ENCODE measurements around the gene RAB39A. TPM values are rescaled to one million over a fixed set of nuclear protein-coding genes. Genes with fewer than 3 reads are reported as not detected.

RAB39A gene
- total RNA-seq, 1 experiment from 2014 or later: 17.2 TPM

GRCh38 chr11:108003623-108004022 lies 75.4 kb downstream of the RAB39A start:
- CTCF ChIA-PET: no interaction called here
- Histone ChIP-seq H3K4me3 (ENCODE audit: low read depth, low read length, poor library complexity, severe bottlenecking) (no peak overlapping the region), H3K4me1 (ENCODE audit: insufficient read depth, low read length, poor library complexity, severe bottlenecking) (no peaks in the 10 kb centered on the region), H3K27ac (ENCODE audit: low read depth, low read length, poor library complexity, severe bottlenecking) (no peak overlapping the region), H3K36me3 (ENCODE audit: insufficient read depth, low read length, poor library complexity, severe bottlenecking) (no peaks in the 10 kb centered on the region), H3K27me3 (replicated peaks; ENCODE audit: insufficient read depth, low read depth, low read length, poor library complexity) (no peaks in the 10 kb centered on the region), H3K9me3 (ENCODE audit: low read depth, low read length, poor library complexity, severe bottlenecking) (no peaks in the 10 kb centered on the region)
- POLR2A ChIA-PET (ENCODE audit: low non-redundant PET): no interaction called here
- BruUV-seq (replicated peaks): no TSS peak
- intact Hi-C loops (cut with micrococcal nuclease; ENCODE audit: unreplicated experiment): no loop called here
- DNase-seq (ENCODE audit: low spot score): no peak
- TF ChIP-seq EZH2 (IDR thresholded peaks at IDR 0.05; ENCODE audit: borderline replicate concordance, low read depth, low read length, poor library complexity, severe bottlenecking) (no peak), CTCF (conservative IDR thresholded peaks at IDR 0.05; ENCODE audit: low read depth, low read length) (no peak)

- POLR2A ChIA-PET (ENCODE audit: low non-redundant PET): no interaction called here
These were observed 79.6 kb downstream of the RAB39A start for GRCh38 chr11:108007819-108008218.

GRCh38 chr11:108008656-108009496 lies 80.6 kb downstream of the RAB39A start, which contains the start of gene CUL5:
CUL5 (plus strand) TSS chr11:108008898; CDS start chr11:108009349, 451 bp downstream.
- Histone ChIP-seq H3K27ac (ENCODE audit: low read depth, low read length, poor library complexity, severe bottlenecking) (peak within 1 kb of the TSS; percentile 99), H3K9me3 (ENCODE audit: low read depth, low read length, poor library complexity, severe bottlenecking) (no peaks in the 10 kb centered on the region), H3K4me3 (ENCODE audit: low read depth, low read length, poor library complexity, severe bottlenecking) (peak within 1 kb of the TSS; percentile 95), H3K4me1 (ENCODE audit: insufficient read depth, low read length, poor library complexity, severe bottlenecking) (peaks cover 4% of the 10 kb centered on the region), H3K27me3 (replicated peaks; ENCODE audit: insufficient read depth, low read depth, low read length, poor library complexity) (no peaks in the 10 kb centered on the region), H3K36me3 (ENCODE audit: insufficient read depth, low read length, poor library complexity, severe bottlenecking) (no peaks in the 10 kb centered on the region)
- intact Hi-C loops (cut with micrococcal nuclease; ENCODE audit: unreplicated experiment): loop anchor here (5.0 kb wide), 2 partner anchors 82 to 638 kb away; partner anchors contain the start of gene RAB39A
- POLR2A ChIA-PET (ENCODE audit: low non-redundant PET): interaction anchor here (0.6 kb wide), 2 partner anchors 37 to 62 kb away, joined by 4 to 6 read pairs; no protein-coding TSS in a partner anchor
- no TSS peak for BruUV-seq (replicated peaks)
- CTCF ChIA-PET: interaction anchor here (0.6 to 1.2 kb wide), 8 partner anchors 9 to 642 kb away, joined by 3 to 4 read pairs (median 3); no protein-coding TSS in a partner anchor
- TF ChIP-seq CTCF (conservative IDR thresholded peaks at IDR 0.05; ENCODE audit: low read depth, low read length) (peak; percentile 98), EZH2 (IDR thresholded peaks at IDR 0.05; ENCODE audit: borderline replicate concordance, low read depth, low read length, poor library complexity, severe bottlenecking) (no peak)
- DNase-seq (ENCODE audit: low spot score): peak; percentile 97

More at GRCh38 chr11:108007819-108008218, 79.6 kb downstream of the RAB39A start:
- no peak for DNase-seq (ENCODE audit: low spot score)
- BruUV-seq (replicated peaks): no TSS peak
- CTCF ChIA-PET: interaction anchor here (0.6 to 0.7 kb wide), 3 partner anchors 57 to 1789 kb away, joined by 3 to 8 read pairs (median 6); no protein-coding TSS in a partner anchor
- no peaks in the 10 kb centered on the region for H3K36me3 ChIP-seq (ENCODE audit: insufficient read depth, low read length, poor library complexity, severe bottlenecking)
- H3K9me3 ChIP-seq (ENCODE audit: low read depth, low read length, poor library complexity, severe bottlenecking): no peaks in the 10 kb centered on the region
- H3K4me1 ChIP-seq (ENCODE audit: insufficient read depth, low read length, poor library complexity, severe bottlenecking): peaks cover 4% of the 10 kb centered on the region
- no peaks in the 10 kb centered on the region for H3K27me3 ChIP-seq (replicated peaks; ENCODE audit: insufficient read depth, low read depth, low read length, poor library complexity)
- TF ChIP-seq CTCF (conservative IDR thresholded peaks at IDR 0.05; ENCODE audit: low read depth, low read length) (no peak), EZH2 (IDR thresholded peaks at IDR 0.05; ENCODE audit: borderline replicate concordance, low read depth, low read length, poor library complexity, severe bottlenecking) (no peak)
- no peak overlapping the region for H3K27ac ChIP-seq (ENCODE audit: low read depth, low read length, poor library complexity, severe bottlenecking)
- intact Hi-C loops (cut with micrococcal nuclease; ENCODE audit: unreplicated experiment): loop anchor here (5.0 kb wide), 2 partner anchors 81 to 639 kb away; partner anchors contain the start of gene RAB39A
- no peak overlapping the region for H3K4me3 ChIP-seq (ENCODE audit: low read depth, low read length, poor library complexity, severe bottlenecking)
